Endothelial cell of umbilical vein (primary cell): ENCODE measurements around the gene TEC. TPM values are rescaled to one million over a fixed set of nuclear protein-coding genes. Genes with fewer than 3 reads are reported as not detected.

ENCODE experiments used
- BruUV-seq: library from RNA; stranded (reverse); fragments of 400-500 nt; replicated peaks from 2 replicates; lab custom pipeline; 2021; lab: Mats Ljungman, UMichigan
- CTCF ChIA-PET: fragments of 300-600, 350-600 bp; sonication (Branson Sonifier 250); formaldehyde crosslinking; loops from one replicate; lab custom pipeline; 2021; ENCODE audit warnings: antibody characterized with exemption, inconsistent platforms; lab: Charles Lee
- POLR2A ChIA-PET: fragments of 300-600, 350-600 bp; sonication (Branson Sonifier 250); formaldehyde crosslinking; loops from one replicate; lab custom pipeline; 2021; ENCODE audit warnings: antibody characterized with exemption, inconsistent platforms; lab: Charles Lee
- DNase-seq: peaks from one replicate; pipeline ENCODE4 v3.0.0-alpha.2; 2011; ENCODE audit warnings: low read depth, low spot score
- FAIRE-seq: peaks from 2 replicates; lab custom pipeline; 2011; peaks lifted over from hg19 to GRCh38; lab: Jason Lieb, UNC
- H2AFZ ChIP-seq: 2 replicates; pipeline ENCODE4 v1.6.0; 2012; ENCODE audit warnings: low read depth, low read length, control low read depth, inconsistent platforms
- H3K27ac ChIP-seq: 2 replicates; pipeline ENCODE4 v1.5.1; 2011; ENCODE audit warnings: low read depth, mild to moderate bottlenecking, control low read depth, low read length, moderate library complexity; ENCODE audit not compliant: insufficient read depth
- H3K27me3 ChIP-seq, 2 experiments: 2 replicates each; pipeline versions ENCODE4 v1.6.0 to v1.6.1; 2011; ENCODE audit warnings: low read length in 2 of 2, mixed read lengths in 1 of 2; ENCODE audit not compliant: control insufficient read depth in 2 of 2, insufficient read depth in 2 of 2
- H3K36me3 ChIP-seq, 2 experiments: 2 replicates in 1 of 2; 3 replicates in 1 of 2; pipeline ENCODE4 v1.5.1; 2011; ENCODE audit warnings: low read length in 2 of 2, mild to moderate bottlenecking in 1 of 2, moderate library complexity in 1 of 2; ENCODE audit not compliant: control insufficient read depth in 2 of 2, insufficient read depth in 2 of 2; ENCODE audit errors: extremely low read depth in 1 of 2
- H3K4me1 ChIP-seq: 3 replicates; pipeline ENCODE4 v1.5.1; 2011; ENCODE audit warnings: mild to moderate bottlenecking, low read length; ENCODE audit not compliant: control insufficient read depth, insufficient read depth; ENCODE audit errors: extremely low read depth
- H3K4me2 ChIP-seq: 2 replicates; pipeline ENCODE4 v1.6.1; 2011; ENCODE audit warnings: low read length, control low read depth, mixed read lengths; ENCODE audit not compliant: insufficient read depth
- H3K4me3 ChIP-seq, 3 experiments: fragments of 200-600 bp in 1 of 3; sonication (generic), shearing (Covaris generic) in 1 of 3; replicated peaks in 1 of 3; 2 replicates each; pipeline ENCODE4 v1.5.1; 2011 to 2016; ENCODE audit warnings: control low read depth in 3 of 3, low read length in 3 of 3, mild to moderate bottlenecking in 2 of 3, inconsistent platforms in 1 of 3, low read depth in 1 of 3, moderate library complexity in 1 of 3; ENCODE audit not compliant: insufficient read depth in 1 of 3
- H3K79me2 ChIP-seq: 2 replicates; pipeline ENCODE4 v1.6.0; 2012; ENCODE audit warnings: low read length, inconsistent platforms; ENCODE audit not compliant: control insufficient read depth, insufficient read depth
- H3K9ac ChIP-seq: replicated peaks from 2 replicates; pipeline ENCODE3; 2011; ENCODE audit warnings: low read length, control low read depth; ENCODE audit not compliant: insufficient read depth; ENCODE audit errors: extremely low read depth
- H3K9me1 ChIP-seq: replicated peaks from 3 replicates; pipeline ENCODE4 v1.6.0; 2011; ENCODE audit warnings: mild to moderate bottlenecking, low read length; ENCODE audit not compliant: control insufficient read depth, insufficient read depth; ENCODE audit errors: extremely low read depth
- H3K9me3 ChIP-seq: replicated peaks from 2 replicates; pipeline ENCODE4 v1.5.1; 2012; ENCODE audit warnings: low read length, inconsistent platforms; ENCODE audit not compliant: control insufficient read depth, insufficient read depth
- H4K20me1 ChIP-seq: replicated peaks from 2 replicates; pipeline ENCODE3; 2011; ENCODE audit warnings: mild to moderate bottlenecking, low read length; ENCODE audit not compliant: control insufficient read depth, insufficient read depth; ENCODE audit errors: extremely low read depth
- EZH2 ChIP-seq: IDR thresholded peaks from 2 replicates; pipeline ENCODE4 v1.6.1; 2012; ENCODE audit warnings: borderline replicate concordance, low read depth, mild to moderate bottlenecking, moderate library complexity, low read length, inconsistent platforms; ENCODE audit not compliant: severe bottlenecking
- FOS ChIP-seq: IDR thresholded peaks from 2 replicates; pipeline ENCODE4 v1.6.1; 2011; ENCODE audit warnings: mild to moderate bottlenecking, low read length, moderate library complexity, borderline replicate concordance; ENCODE audit not compliant: insufficient read depth
- GATA2 ChIP-seq: IDR thresholded peaks from 2 replicates; pipeline ENCODE4 v1.7.0; 2011; ENCODE audit warnings: low read depth, mild to moderate bottlenecking, moderate library complexity, mixed read lengths, low read length; ENCODE audit not compliant: insufficient read length, insufficient read depth
- JUN ChIP-seq: IDR thresholded peaks from 2 replicates; pipeline ENCODE4 v1.6.1; 2011; ENCODE audit warnings: borderline replicate concordance, low read depth; ENCODE audit not compliant: insufficient read length, insufficient read depth
- MYC ChIP-seq: IDR thresholded peaks from one replicate; pipeline ENCODE4 v1.6.1; 2011; ENCODE audit warnings: mild to moderate bottlenecking, low read depth, low read length
- POLR2A ChIP-seq: IDR thresholded peaks from 2 replicates; pipeline ENCODE4 v1.6.1; 2012; ENCODE audit warnings: low read depth, mild to moderate bottlenecking, control low read depth, low read length
- POLR2AphosphoS5 ChIP-seq: IDR thresholded peaks from 2 replicates; pipeline ENCODE4 v1.6.1; 2012; ENCODE audit warnings: low read depth, mild to moderate bottlenecking, control low read depth, low read length, moderate library complexity; ENCODE audit not compliant: insufficient read depth
- dilution Hi-C: fragments of 300-500 bp; cut with MboI; formaldehyde crosslinking; loops from one replicate; pipeline ENCODE4 v1.15.0; 2019; ENCODE audit warnings: low sequenced_read_pairs; ENCODE audit not compliant: extremely low pct_ligation_motif_present
- intact Hi-C: fragments of 100-400 bp; cut with micrococcal nuclease; formaldehyde crosslinking; loops from one replicate; pipeline ENCODE4 v1.10.0; 2022
- polyA plus RNA-seq, 4 experiments: library from polyadenylated mRNA; depleted of rRNA in 3 of 4; stranded (reverse) in 3 of 4; unstranded in 1 of 4; fragments of >200 nt; gene quantifications; 2 replicates each; pipeline versions ENCODE4 v1.2.1 to v1.2.3, GENCODE V29; 2011 to 2012; ENCODE audit warnings: missing spikeins in 1 of 4
- total RNA-seq: library from RNA; stranded (reverse); gene quantifications from 2 replicates; pipeline ENCODE4 v1.2.3, GENCODE V29; 2021
- TF ChIP-seq, protein P1 (sequence below), 2 donors: IDR thresholded peaks; 1 replicate in 1 of 2; 2 replicates in 1 of 2; pipeline ENCODE4 v1.5.1; 2011; ENCODE audit warnings: low read length in 2 of 2, mild to moderate bottlenecking in 2 of 2, moderate library complexity in 2 of 2, control low read depth in 1 of 2, inconsistent platforms in 1 of 2, low read depth in 1 of 2; ENCODE audit not compliant: insufficient read depth in 1 of 2; ENCODE audit errors: extremely low read depth in 1 of 2
- TF ChIP-seq, protein P2 (sequence below): IDR thresholded peaks from 2 replicates; pipeline ENCODE4 v1.6.1; 2011; ENCODE audit not compliant: insufficient read depth, insufficient read length

Gene TEC
- total and polyA plus RNA-seq, 2 donors (not counting 3 experiments of a cell fraction or from before 2014, with no cell fraction given) = 0.08 to 0.86 TPM

DNA sequence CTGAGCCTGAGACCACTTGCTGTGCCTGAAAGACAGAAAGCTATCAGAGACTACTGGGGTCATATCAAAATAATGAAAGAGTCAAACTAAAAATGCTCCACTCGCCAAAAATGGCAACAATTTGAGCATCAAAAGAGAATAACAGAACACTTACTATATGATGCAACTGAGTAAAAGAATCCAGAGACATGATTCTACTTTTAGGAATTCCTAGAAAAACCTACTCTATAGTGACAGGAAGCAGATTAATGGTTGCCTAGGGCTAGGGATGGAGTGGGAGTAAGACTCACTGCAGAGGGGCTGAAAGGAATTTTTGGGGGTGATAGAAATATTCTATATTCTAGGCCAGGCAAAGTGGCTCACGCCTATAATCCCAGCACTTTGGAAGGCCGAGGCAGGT lies 42.3 kb upstream of the TEC start:
- Histone ChIP-seq H3K27me3 (peaks cover 2 to 10% of the 10 kb centered on the region in 2 experiments), H3K27ac (no peak overlapping the region), H4K20me1 (no peaks in the 10 kb centered on the region), H3K4me3 (no peak overlapping the region), H3K79me2 (no peaks in the 10 kb centered on the region), H3K36me3 (no peaks in the 10 kb centered on the region), H3K9ac (no peak overlapping the region), H3K9me3 (no peaks in the 10 kb centered on the region), H3K4me2 (no peak overlapping the region), H3K4me1 (no peaks in the 10 kb centered on the region), H3K9me1 (no peaks in the 10 kb centered on the region), H2AFZ (no peak overlapping the region)
- DNase-seq = no peak
- no TSS peak for BruUV-seq
- ChIA-PET CTCF (interaction anchor here (1.3 kb wide), 1 partner anchor 235 kb away, joined by 4 read pairs; no protein-coding TSS in a partner anchor), POLR2A (no interaction called here)
- intact Hi-C loops = no loop called here
- TF ChIP-seq, protein P1, sequence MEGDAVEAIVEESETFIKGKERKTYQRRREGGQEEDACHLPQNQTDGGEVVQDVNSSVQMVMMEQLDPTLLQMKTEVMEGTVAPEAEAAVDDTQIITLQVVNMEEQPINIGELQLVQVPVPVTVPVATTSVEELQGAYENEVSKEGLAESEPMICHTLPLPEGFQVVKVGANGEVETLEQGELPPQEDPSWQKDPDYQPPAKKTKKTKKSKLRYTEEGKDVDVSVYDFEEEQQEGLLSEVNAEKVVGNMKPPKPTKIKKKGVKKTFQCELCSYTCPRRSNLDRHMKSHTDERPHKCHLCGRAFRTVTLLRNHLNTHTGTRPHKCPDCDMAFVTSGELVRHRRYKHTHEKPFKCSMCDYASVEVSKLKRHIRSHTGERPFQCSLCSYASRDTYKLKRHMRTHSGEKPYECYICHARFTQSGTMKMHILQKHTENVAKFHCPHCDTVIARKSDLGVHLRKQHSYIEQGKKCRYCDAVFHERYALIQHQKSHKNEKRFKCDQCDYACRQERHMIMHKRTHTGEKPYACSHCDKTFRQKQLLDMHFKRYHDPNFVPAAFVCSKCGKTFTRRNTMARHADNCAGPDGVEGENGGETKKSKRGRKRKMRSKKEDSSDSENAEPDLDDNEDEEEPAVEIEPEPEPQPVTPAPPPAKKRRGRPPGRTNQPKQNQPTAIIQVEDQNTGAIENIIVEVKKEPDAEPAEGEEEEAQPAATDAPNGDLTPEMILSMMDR (IDR thresholded peaks at IDR 0.05; ENCODE audit: extremely low read depth in 1 of 2, insufficient read depth in 1 of 2, low read depth in 1 of 2, low read length in 2 of 2) = no peak
- TF ChIP-seq GATA2 (no peak), MYC (no peak), POLR2A (no peak), EZH2 (no peak), POLR2AphosphoS5 (no peak), JUN (no peak), FOS (no peak)
- TF ChIP-seq, protein P2, sequence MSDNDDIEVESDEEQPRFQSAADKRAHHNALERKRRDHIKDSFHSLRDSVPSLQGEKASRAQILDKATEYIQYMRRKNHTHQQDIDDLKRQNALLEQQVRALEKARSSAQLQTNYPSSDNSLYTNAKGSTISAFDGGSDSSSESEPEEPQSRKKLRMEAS = no peak
- no peak for FAIRE-seq
- dilution Hi-C loops = no loop called here
